Measurements from ENCODE around the gene FAM174C. TPM values are rescaled to one million over a fixed set of nuclear protein-coding genes. Genes with fewer than 3 reads are reported as not detected.
A peak's percentile ranks its signal among the peaks of the same experiment; 100 is the strongest.

FAM174C gene
- total and polyA plus RNA-seq, 10 of the 15 experiments (the other 5 are each of a cell fraction or from before 2014, with no cell fraction given) = 0.89 to 94.6 (median 43.6) TPM

- TF ChIP-seq ZNF384 (IDR thresholded peaks at IDR 0.05; ENCODE audit: borderline replicate concordance, low read depth, low read length) = no peak; the same call in 1 of the 2 replicates
- TF ChIP-seq MLLT1 (IDR thresholded peaks at IDR 0.05) = peak; percentile 34; the same call in 1 of the 2 replicates
- TF ChIP-seq YY1 (IDR thresholded peaks at IDR 0.05; ENCODE audit: low read depth, low read length) = no peak; the same call in 1 of the 2 replicates
- no peak for TF ChIP-seq KLF5 (IDR thresholded peaks at IDR 0.05; ENCODE audit: partially characterized antibody)
- TF ChIP-seq RCOR1 (conservative IDR thresholded peaks at IDR 0.05; ENCODE audit: low read depth, low read length) = no peak
- no peak for TF ChIP-seq BCL11A (IDR thresholded peaks at IDR 0.05; ENCODE audit: low read depth, low read length)
- no peak for TF ChIP-seq HSF1 (IDR thresholded peaks at IDR 0.05; ENCODE audit: low read depth, low read length)
- no peak for TF ChIP-seq SMAD1 (IDR thresholded peaks at IDR 0.05; ENCODE audit: low read depth, partially characterized antibody)
- no peak for TF ChIP-seq BCL3 (IDR thresholded peaks at IDR 0.05; ENCODE audit: borderline replicate concordance, insufficient read depth, low read depth, low read length, poor library complexity, severe bottlenecking)
- TF ChIP-seq CUX1 (IDR thresholded peaks at IDR 0.05; ENCODE audit: insufficient replicate concordance, low read depth, low read length) = no peak
- no peak for TF ChIP-seq ZNF207 (IDR thresholded peaks at IDR 0.05; ENCODE audit: borderline replicate concordance)
- TF ChIP-seq SUPT20H (IDR thresholded peaks at IDR 0.05; ENCODE audit: borderline replicate concordance, control insufficient read depth, low read depth, low read length) = no peak
- 0 out of 6 replicates have a peak, but pooled peaks of 1 of the 3 experiments have one; percentile 0 for TF ChIP-seq CTCF (IDR thresholded peaks at IDR 0.05 in 2 of 3, conservative IDR thresholded peaks at IDR 0.05 in 1 of 3; ENCODE audit: control insufficient read depth in 2 of 3, extremely low read depth in 1 of 3, insufficient read depth in 1 of 3, low read depth in 3 of 3, low read length in 3 of 3)
- TF ChIP-seq CHD2 (IDR thresholded peaks at IDR 0.05; ENCODE audit: borderline replicate concordance, low read depth, low read length) = 0 out of 2 replicates have a peak, but pooled peaks have one; percentile 16
Measured at GRCh38 chr19:1266129-1266915, 9.0 kb upstream of the FAM174C start (continued).

Measured in GM12878 (cell line).